ENCODE data around the gene POU2F3. TPM values are rescaled to one million over a fixed set of nuclear protein-coding genes. Genes with fewer than 3 reads are reported as not detected.

Gene POU2F3
- total RNA-seq, 2 donors from 2014 or later = 1.5 to 6.1 TPM

GRCh38 chr11:120294096-120294495 is 54.2 kb downstream of the POU2F3 start:
- Histone ChIP-seq H3K4me1 (replicated peaks) (no peaks in the 10 kb centered on the region), H3K4me3 (no peak overlapping the region), H3K9me3 (no peaks in the 10 kb centered on the region), H3K36me3 (no peaks in the 10 kb centered on the region), H3K27ac (no peak overlapping the region), H3K27me3 (replicated peaks; ENCODE audit: insufficient read depth) (no peaks in the 10 kb centered on the region)
- TF ChIP-seq POLR2A (IDR thresholded peaks at IDR 0.05) (no peak), CTCF (IDR thresholded peaks at IDR 0.05) (no peak), POLR2AphosphoS5 (IDR thresholded peaks at IDR 0.05) (no peak)
- WGBS = 76% methylated on average over 5 of the region's 5 CpGs
- intact Hi-C loops (cut with DNase I) = no loop called here
- no peak for DNase-seq (ENCODE audit: low spot score)

GRCh38 chr11:120295099-120295498 is 55.2 kb downstream of the POU2F3 start:
- Histone ChIP-seq H3K36me3 (no peaks in the 10 kb centered on the region), H3K9me3 (no peaks in the 10 kb centered on the region), H3K4me1 (replicated peaks) (peaks cover under 1% of the 10 kb centered on the region), H3K27me3 (replicated peaks; ENCODE audit: insufficient read depth) (no peaks in the 10 kb centered on the region), H3K27ac (no peak overlapping the region), H3K4me3 (no peak overlapping the region)
- DNase-seq (ENCODE audit: low spot score) = no peak
- 15% methylated on average over 4 of the region's 4 CpGs for WGBS
- intact Hi-C loops (cut with DNase I) = loop anchor here (5.0 kb wide), 1 partner anchor 58 kb away; no protein-coding TSS in a partner anchor
- TF ChIP-seq CTCF (IDR thresholded peaks at IDR 0.05) = no peak
- no peak for TF ChIP-seq POLR2A (IDR thresholded peaks at IDR 0.05)
- TF ChIP-seq POLR2AphosphoS5 (IDR thresholded peaks at IDR 0.05) = no peak

GRCh38 chr11:120296554-120296953 is 56.6 kb downstream of the POU2F3 start:
- intact Hi-C loops (cut with DNase I) = loop anchor here (5.0 kb wide), 1 partner anchor 59 kb away; no protein-coding TSS in a partner anchor
- Histone ChIP-seq H3K4me3 (no peak overlapping the region), H3K36me3 (no peaks in the 10 kb centered on the region), H3K9me3 (no peaks in the 10 kb centered on the region), H3K27me3 (replicated peaks; ENCODE audit: insufficient read depth) (no peaks in the 10 kb centered on the region), H3K27ac (no peak overlapping the region), H3K4me1 (replicated peaks) (peaks cover 4% of the 10 kb centered on the region)
- 98% methylated on average over 5 of the region's 5 CpGs for WGBS
- TF ChIP-seq POLR2A (IDR thresholded peaks at IDR 0.05) (no peak), POLR2AphosphoS5 (IDR thresholded peaks at IDR 0.05) (no peak), CTCF (IDR thresholded peaks at IDR 0.05) (no peak)
- no peak for DNase-seq (ENCODE audit: low spot score)

GRCh38 chr11:120298461-120298860 is 58.5 kb downstream of the POU2F3 start:
- DNase-seq (ENCODE audit: low spot score) = no peak
- Histone ChIP-seq H3K4me1 (replicated peaks) (peaks cover 15% of the 10 kb centered on the region), H3K9me3 (no peaks in the 10 kb centered on the region), H3K27ac (no peak overlapping the region), H3K27me3 (replicated peaks; ENCODE audit: insufficient read depth) (no peaks in the 10 kb centered on the region), H3K36me3 (no peaks in the 10 kb centered on the region), H3K4me3 (no peak overlapping the region)
- intact Hi-C loops (cut with DNase I) = loop anchor here (5.0 kb wide), 1 partner anchor 61 kb away; no protein-coding TSS in a partner anchor
- TF ChIP-seq POLR2AphosphoS5 (IDR thresholded peaks at IDR 0.05) (no peak), POLR2A (IDR thresholded peaks at IDR 0.05) (no peak), CTCF (IDR thresholded peaks at IDR 0.05) (no peak)
- WGBS = 92% methylated on average over 5 of the region's 5 CpGs
